GM12864 (cell line): ENCODE results near the gene SIRT3.

Experiments used
- DNase-seq: peaks from one replicate; pipeline ENCODE4 v3.0.0-alpha.2; 2011; ENCODE audit warnings: low read depth
- H3K4me3 ChIP-seq: 2 replicates; pipeline ENCODE4 v1.5.1; 2011; ENCODE audit warnings: mild to moderate bottlenecking, low read depth, low read length, control low read depth
- CTCF ChIP-seq: IDR thresholded peaks from 2 replicates; pipeline ENCODE4 v1.5.1; 2011; ENCODE audit warnings: low read depth, mild to moderate bottlenecking, moderate library complexity, low read length, control low read depth, inconsistent platforms; ENCODE audit errors: missing control alignments

Gene SIRT3

GRCh38 chr11:257766-258493, 21.8 kb upstream of the SIRT3 start:
- no peak overlapping the region for H3K4me3 ChIP-seq
- peak; percentile 50 for TF ChIP-seq CTCF
- DNase-seq: no peak

- DNase-seq: no peak
- H3K4me3 ChIP-seq: no peak overlapping the region
- no peak for TF ChIP-seq CTCF
These were observed 21.0 kb upstream of the SIRT3 start for GRCh38 chr11:256952-257737.

- no peak for DNase-seq
- TF ChIP-seq CTCF: no peak
These were observed 19.7 kb upstream of the SIRT3 start for GRCh38 chr11:255816-256215.

GRCh38 chr11:255176-255575, 19.0 kb upstream of the SIRT3 start:
- no peak for DNase-seq
- H3K4me3 ChIP-seq: no peak overlapping the region
- no peak for TF ChIP-seq CTCF

More at GRCh38 chr11:255816-256215, 19.7 kb upstream of the SIRT3 start:
- no peak overlapping the region for H3K4me3 ChIP-seq

- no peak for DNase-seq
- no peak for TF ChIP-seq CTCF
- H3K4me3 ChIP-seq: no peak overlapping the region
These were observed 17.7 kb upstream of the SIRT3 start for GRCh38 chr11:253886-254270.

GRCh38 chr11:253160-253885, 17.2 kb upstream of the SIRT3 start:
- no peak overlapping the region for H3K4me3 ChIP-seq
- no peak for TF ChIP-seq CTCF
- DNase-seq: no peak
